K562 (cell line): ENCODE measurements around the gene TSEN34. TPM values are rescaled to one million over a fixed set of nuclear protein-coding genes. Genes with fewer than 3 reads are reported as not detected.

ENCODE experiments used
- CHCHD3 ChIP-seq: fragments of 250-450 bp; sonication (Bioruptor Pico); IDR thresholded peaks from 2 replicates; pipeline ENCODE4 v2.1.2; 2022; ENCODE audit warnings: mild to moderate bottlenecking
- HDAC8 ChIP-seq: fragments of 450-650 bp; IDR thresholded peaks from 2 replicates; pipeline ENCODE4 v1.6.1; 2016; ENCODE audit warnings: mild to moderate bottlenecking, missing genetic modification characterization, moderate library complexity, missing compliant biosample characterization
- KAT2B ChIP-seq: IDR thresholded peaks from one replicate; pipeline ENCODE4 v1.6.1; 2012; ENCODE audit warnings: low read depth, mild to moderate bottlenecking, control low read depth, inconsistent platforms, low read length, moderate library complexity
- KDM1A ChIP-seq, 2 experiments: fragments of 450-650 bp; IDR thresholded peaks; 2 replicates each; pipeline ENCODE4 v1.6.1; 2016; ENCODE audit warnings: mild to moderate bottlenecking in 2 of 2
- ZFX ChIP-seq: sonication (generic); formaldehyde crosslinking; IDR thresholded peaks from 2 replicates; pipeline ENCODE4 v1.8.0; 2022; ENCODE audit warnings: mild to moderate bottlenecking, missing genetic modification reagents, moderate library complexity
- ZNF124 ChIP-seq: sonication (generic); formaldehyde crosslinking; IDR thresholded peaks from 2 replicates; pipeline ENCODE4 v1.8.1; 2022; ENCODE audit warnings: missing genetic modification reagents
- ZNF766 ChIP-seq: fragments of 200-800 bp; sonication (Bioruptor generic); conservative IDR thresholded peaks from 2 replicates; pipeline ENCODE4 v1.6.1; 2016; ENCODE audit warnings: missing genetic modification characterization, missing compliant biosample characterization
- polyA plus RNA-seq, 8 experiments: library from polyadenylated mRNA; depleted of rRNA in 4 of 8; stranded (reverse) in 5 of 8; unstranded in 3 of 8; fragments of >200 nt; fragmentation: Nextera tagmentation in 2 of 8; fragmentation: Illumina TruSeq in 1 of 8; extraction: Ambion mirVana in 2 of 8; extraction: Trizol in 1 of 8; gene quantifications; 2 replicates each; pipeline versions ENCODE4 v1.2.1 to v1.2.3, GENCODE V29; 2011 to 2014; ENCODE audit warnings: inconsistent platforms in 1 of 8, missing spikeins in 1 of 8
- total RNA-seq, 7 experiments: library from RNA; depleted of rRNA in 6 of 7; stranded (reverse); fragments of >200 nt in 6 of 7; fragmentation: Illumina TruSeq in 2 of 7; extraction: Trizol in 2 of 7; gene quantifications; 2 replicates each; pipeline versions ENCODE4 v1.2.1 to v1.2.3, GENCODE V29; 2011 to 2021; ENCODE audit warnings: low replicate concordance in 1 of 7
- TF ChIP-seq, protein P1 (sequence below): fragments of 450-650 bp; conservative IDR thresholded peaks from 2 replicates; pipeline ENCODE4 v1.6.1; 2016; ENCODE audit warnings: missing genetic modification characterization, low read depth, mild to moderate bottlenecking, missing compliant biosample characterization, moderate library complexity
- TF ChIP-seq, protein P2 (sequence below): fragments of 250-450 bp; sonication (Bioruptor Pico); IDR thresholded peaks from 2 replicates; pipeline ENCODE4 v1.4.0; 2020; ENCODE audit warnings: mild to moderate bottlenecking, moderate library complexity, borderline replicate concordance
- TF ChIP-seq, protein P3 (sequence below): fragments of 450-650 bp; IDR thresholded peaks from one replicate; pipeline ENCODE4 v1.6.1; 2018; ENCODE audit warnings: mild to moderate bottlenecking, moderate library complexity; ENCODE audit not compliant: partially characterized antibody
- TF ChIP-seq, protein P4 (sequence below), 2 experiments: fragments of 450-650 bp; formaldehyde crosslinking in 1 of 2; IDR thresholded peaks; 2 replicates each; pipeline versions ENCODE4 v1.4.0 to v1.6.1; 2014 to 2020; ENCODE audit warnings: mild to moderate bottlenecking in 2 of 2, borderline replicate concordance in 1 of 2, low read depth in 1 of 2

The TSEN34 gene
- total and polyA plus RNA-seq, 9 of the 15 experiments (the other 6 are each of a cell fraction or from before 2014, with no cell fraction given), result 3.1 to 57.6 (median 29.5) TPM

DNA sequence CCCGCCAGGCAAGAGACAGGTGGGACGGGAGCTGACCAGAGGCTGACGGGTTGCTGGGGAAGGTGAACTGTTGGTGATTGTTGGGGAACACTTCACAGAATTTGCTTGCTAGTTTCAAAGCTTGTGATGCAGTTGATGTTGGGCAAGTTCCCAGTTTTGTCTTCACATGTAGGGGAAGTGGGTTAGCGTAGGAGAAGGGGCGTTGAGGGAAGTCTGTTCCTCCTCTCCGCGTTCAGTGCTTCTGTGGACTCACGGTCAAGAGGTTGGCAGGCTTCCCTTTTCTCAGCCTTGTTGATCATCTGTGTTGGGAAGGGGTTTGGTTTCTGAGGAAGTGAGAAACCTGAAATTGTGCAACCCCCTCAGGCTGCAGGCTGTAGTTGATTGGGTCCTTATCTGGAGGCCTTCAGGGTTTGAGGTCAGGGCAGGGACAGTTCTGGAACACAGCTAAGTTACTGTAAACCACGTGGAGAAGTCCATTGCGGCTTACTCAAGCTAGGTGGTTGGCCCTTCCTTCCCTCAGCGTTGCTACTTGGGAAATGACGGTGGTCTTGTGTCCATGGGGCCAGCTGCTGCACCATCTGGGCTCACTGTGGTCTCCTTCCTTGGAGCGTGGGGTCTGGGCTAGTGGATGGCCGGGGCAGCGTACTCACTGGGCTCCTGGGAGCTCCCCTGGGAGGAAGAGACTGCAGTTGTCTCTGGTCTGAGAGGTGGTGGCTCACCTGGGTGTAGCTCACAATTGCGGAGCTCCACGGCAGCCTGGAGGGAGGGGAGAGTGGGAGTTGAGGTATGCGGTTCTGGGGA lies 17.1 kb downstream of the TSEN34 start (continued):
- TF ChIP-seq ZNF124 (no peak), ZFX (CRISPR knock-in tag) (peak; percentile 84), HDAC8 (tag) (no peak), ZNF766 (CRISPR knock-in tag) (peak; percentile 99), KDM1A (IDR thresholded peaks at IDR 0.05) (peak; percentile 78 to 84), CHCHD3 (no peak), KAT2B (no peak)
- TF ChIP-seq, protein P1, sequence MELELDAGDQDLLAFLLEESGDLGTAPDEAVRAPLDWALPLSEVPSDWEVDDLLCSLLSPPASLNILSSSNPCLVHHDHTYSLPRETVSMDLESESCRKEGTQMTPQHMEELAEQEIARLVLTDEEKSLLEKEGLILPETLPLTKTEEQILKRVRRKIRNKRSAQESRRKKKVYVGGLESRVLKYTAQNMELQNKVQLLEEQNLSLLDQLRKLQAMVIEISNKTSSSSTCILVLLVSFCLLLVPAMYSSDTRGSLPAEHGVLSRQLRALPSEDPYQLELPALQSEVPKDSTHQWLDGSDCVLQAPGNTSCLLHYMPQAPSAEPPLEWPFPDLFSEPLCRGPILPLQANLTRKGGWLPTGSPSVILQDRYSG, result peak; percentile 88
- TF ChIP-seq, protein P2, sequence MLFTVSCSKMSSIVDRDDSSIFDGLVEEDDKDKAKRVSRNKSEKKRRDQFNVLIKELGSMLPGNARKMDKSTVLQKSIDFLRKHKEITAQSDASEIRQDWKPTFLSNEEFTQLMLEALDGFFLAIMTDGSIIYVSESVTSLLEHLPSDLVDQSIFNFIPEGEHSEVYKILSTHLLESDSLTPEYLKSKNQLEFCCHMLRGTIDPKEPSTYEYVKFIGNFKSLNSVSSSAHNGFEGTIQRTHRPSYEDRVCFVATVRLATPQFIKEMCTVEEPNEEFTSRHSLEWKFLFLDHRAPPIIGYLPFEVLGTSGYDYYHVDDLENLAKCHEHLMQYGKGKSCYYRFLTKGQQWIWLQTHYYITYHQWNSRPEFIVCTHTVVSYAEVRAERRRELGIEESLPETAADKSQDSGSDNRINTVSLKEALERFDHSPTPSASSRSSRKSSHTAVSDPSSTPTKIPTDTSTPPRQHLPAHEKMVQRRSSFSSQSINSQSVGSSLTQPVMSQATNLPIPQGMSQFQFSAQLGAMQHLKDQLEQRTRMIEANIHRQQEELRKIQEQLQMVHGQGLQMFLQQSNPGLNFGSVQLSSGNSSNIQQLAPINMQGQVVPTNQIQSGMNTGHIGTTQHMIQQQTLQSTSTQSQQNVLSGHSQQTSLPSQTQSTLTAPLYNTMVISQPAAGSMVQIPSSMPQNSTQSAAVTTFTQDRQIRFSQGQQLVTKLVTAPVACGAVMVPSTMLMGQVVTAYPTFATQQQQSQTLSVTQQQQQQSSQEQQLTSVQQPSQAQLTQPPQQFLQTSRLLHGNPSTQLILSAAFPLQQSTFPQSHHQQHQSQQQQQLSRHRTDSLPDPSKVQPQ, result no peak
- TF ChIP-seq, protein P3, sequence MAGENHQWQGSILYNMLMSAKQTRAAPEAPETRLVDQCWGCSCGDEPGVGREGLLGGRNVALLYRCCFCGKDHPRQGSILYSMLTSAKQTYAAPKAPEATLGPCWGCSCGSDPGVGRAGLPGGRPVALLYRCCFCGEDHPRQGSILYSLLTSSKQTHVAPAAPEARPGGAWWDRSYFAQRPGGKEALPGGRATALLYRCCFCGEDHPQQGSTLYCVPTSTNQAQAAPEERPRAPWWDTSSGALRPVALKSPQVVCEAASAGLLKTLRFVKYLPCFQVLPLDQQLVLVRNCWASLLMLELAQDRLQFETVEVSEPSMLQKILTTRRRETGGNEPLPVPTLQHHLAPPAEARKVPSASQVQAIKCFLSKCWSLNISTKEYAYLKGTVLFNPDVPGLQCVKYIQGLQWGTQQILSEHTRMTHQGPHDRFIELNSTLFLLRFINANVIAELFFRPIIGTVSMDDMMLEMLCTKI, result no peak
- TF ChIP-seq, protein P4, sequence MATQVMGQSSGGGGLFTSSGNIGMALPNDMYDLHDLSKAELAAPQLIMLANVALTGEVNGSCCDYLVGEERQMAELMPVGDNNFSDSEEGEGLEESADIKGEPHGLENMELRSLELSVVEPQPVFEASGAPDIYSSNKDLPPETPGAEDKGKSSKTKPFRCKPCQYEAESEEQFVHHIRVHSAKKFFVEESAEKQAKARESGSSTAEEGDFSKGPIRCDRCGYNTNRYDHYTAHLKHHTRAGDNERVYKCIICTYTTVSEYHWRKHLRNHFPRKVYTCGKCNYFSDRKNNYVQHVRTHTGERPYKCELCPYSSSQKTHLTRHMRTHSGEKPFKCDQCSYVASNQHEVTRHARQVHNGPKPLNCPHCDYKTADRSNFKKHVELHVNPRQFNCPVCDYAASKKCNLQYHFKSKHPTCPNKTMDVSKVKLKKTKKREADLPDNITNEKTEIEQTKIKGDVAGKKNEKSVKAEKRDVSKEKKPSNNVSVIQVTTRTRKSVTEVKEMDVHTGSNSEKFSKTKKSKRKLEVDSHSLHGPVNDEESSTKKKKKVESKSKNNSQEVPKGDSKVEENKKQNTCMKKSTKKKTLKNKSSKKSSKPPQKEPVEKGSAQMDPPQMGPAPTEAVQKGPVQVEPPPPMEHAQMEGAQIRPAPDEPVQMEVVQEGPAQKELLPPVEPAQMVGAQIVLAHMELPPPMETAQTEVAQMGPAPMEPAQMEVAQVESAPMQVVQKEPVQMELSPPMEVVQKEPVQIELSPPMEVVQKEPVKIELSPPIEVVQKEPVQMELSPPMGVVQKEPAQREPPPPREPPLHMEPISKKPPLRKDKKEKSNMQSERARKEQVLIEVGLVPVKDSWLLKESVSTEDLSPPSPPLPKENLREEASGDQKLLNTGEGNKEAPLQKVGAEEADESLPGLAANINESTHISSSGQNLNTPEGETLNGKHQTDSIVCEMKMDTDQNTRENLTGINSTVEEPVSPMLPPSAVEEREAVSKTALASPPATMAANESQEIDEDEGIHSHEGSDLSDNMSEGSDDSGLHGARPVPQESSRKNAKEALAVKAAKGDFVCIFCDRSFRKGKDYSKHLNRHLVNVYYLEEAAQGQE (IDR thresholded peaks at IDR 0.05; ENCODE audit: borderline replicate concordance), result peak; percentile 69
- TF ChIP-seq, protein P4 (CRISPR knock-in tag; IDR thresholded peaks at IDR 0.05; ENCODE audit: low read depth), result no peak; the same call in 1 of the 2 replicates
